Middle frontal gyrus (tissue), 1 donor: ENCODE results near the gene KRCC1.
A peak's percentile ranks its signal among the peaks of the same experiment; 100 is the strongest.
"Not testable (repeated sequence)": the region's sequence is repeated elsewhere in the genome, so short reads cannot be mapped to it uniquely, and the experiment has no call there.

Experiments
- DNase-seq: peaks from one replicate; pipeline ENCODE4 v3.0.0-alpha.2; 2015; ENCODE audit warnings: low spot score; ENCODE audit errors: extremely low spot score

Gene KRCC1

GRCh38 chr2:88042476-88042875 lies 13.1 kb downstream of the KRCC1 start:
- DNase-seq = no peak

- no peak for DNase-seq
These were observed 17.1 kb downstream of the KRCC1 start for GRCh38 chr2:88038263-88039105.

GRCh38 chr2:88036606-88037005 lies 19.0 kb downstream of the KRCC1 start:
- DNase-seq = no peak

- DNase-seq = no peak
These were observed 19.4 kb downstream of the KRCC1 start for GRCh38 chr2:88036182-88036581.

GRCh38 chr2:88032070-88032702 lies 23.4 kb downstream of the KRCC1 start:
- no peak for DNase-seq

- no peak for DNase-seq
These were observed 26.7 kb downstream of the KRCC1 start for GRCh38 chr2:88028931-88029330.

GRCh38 chr2:88027697-88028389 lies 27.7 kb downstream of the KRCC1 start:
- no peak for DNase-seq

GRCh38 chr2:88024509-88024908 lies 31.1 kb downstream of the KRCC1 start:
- no peak for DNase-seq

GRCh38 chr2:88022669-88022921 lies 33.0 kb downstream of the KRCC1 start:
- DNase-seq = no peak

GRCh38 chr2:88019985-88020384 lies 35.6 kb downstream of the KRCC1 start:
- no peak for DNase-seq

- no peak for DNase-seq
These were observed 36.7 kb downstream of the KRCC1 start for GRCh38 chr2:88018909-88019308.

GRCh38 chr2:88018077-88018805 lies 37.3 kb downstream of the KRCC1 start:
- DNase-seq = not testable (repeated sequence)

- not testable (repeated sequence) for DNase-seq
These were observed 37.9 kb downstream of the KRCC1 start for GRCh38 chr2:88017780-88018038.

GRCh38 chr2:88016960-88017779 lies 38.4 kb downstream of the KRCC1 start:
- no peak for DNase-seq

- DNase-seq = peak; percentile 36
These were observed 39.3 kb downstream of the KRCC1 start, which contains the start of gene RNU2-63P for GRCh38 chr2:88016086-88016959. RNU2-63P (minus strand) TSS chr2:88016547.

GRCh38 chr2:88011011-88011410 lies 44.6 kb downstream of the KRCC1 start:
- DNase-seq = peak; percentile 34

- DNase-seq = no peak
These were observed 45.4 kb downstream of the KRCC1 start for GRCh38 chr2:88010136-88010535.

- DNase-seq = no peak
These were observed 48.6 kb downstream of the KRCC1 start for GRCh38 chr2:88006912-88007439.

- no peak for DNase-seq
These were observed 49.8 kb downstream of the KRCC1 start for GRCh38 chr2:88005776-88006175.
